SIG-M5 (cell line): ENCODE results near the gene GALNT2.

Source experiments
- DNase-seq: peaks from one replicate; lab custom pipeline; 2025; lab: John Stamatoyannopoulos, UW

Gene GALNT2

GRCh38 chr1:230066466-230067404 is at the start of gene GALNT2:
Gene GALNT2, plus strand, starts transcription at chr1:230067238. Its CDS starts 43 bp downstream, at chr1:230067281.
- DNase-seq: peak; percentile 77

- no peak for DNase-seq
These were observed 46.6 kb upstream of the GALNT2 start for GRCh38 chr1:230020451-230020850.

GRCh38 chr1:230022666-230023380 is 44.2 kb upstream of the GALNT2 start:
- no peak for DNase-seq

GRCh38 chr1:230025686-230026085 is 41.4 kb upstream of the GALNT2 start:
- DNase-seq: no peak

GRCh38 chr1:230026139-230026538 is 40.9 kb upstream of the GALNT2 start:
- no peak for DNase-seq

GRCh38 chr1:230026572-230026971 is 40.5 kb upstream of the GALNT2 start:
- DNase-seq: no peak

- no peak for DNase-seq
These were observed 38.3 kb upstream of the GALNT2 start for GRCh38 chr1:230028602-230029223.

- DNase-seq: no peak
These were observed 37.6 kb upstream of the GALNT2 start for GRCh38 chr1:230029244-230029941.

- no peak for DNase-seq
These were observed 36.8 kb upstream of the GALNT2 start for GRCh38 chr1:230030122-230030821.

- DNase-seq: no peak
These were observed 35.9 kb upstream of the GALNT2 start for GRCh38 chr1:230031131-230031530.

GRCh38 chr1:230032516-230033281 is 34.3 kb upstream of the GALNT2 start:
- no peak for DNase-seq

GRCh38 chr1:230037261-230037660 is 29.8 kb upstream of the GALNT2 start:
- no peak for DNase-seq

- no peak for DNase-seq
These were observed 26.6 kb upstream of the GALNT2 start for GRCh38 chr1:230040440-230040839.

- DNase-seq: no peak
These were observed 24.0 kb upstream of the GALNT2 start for GRCh38 chr1:230043081-230043480.

GRCh38 chr1:230044729-230045128 is 22.3 kb upstream of the GALNT2 start:
- DNase-seq: no peak

- DNase-seq: no peak
These were observed 19.7 kb upstream of the GALNT2 start for GRCh38 chr1:230047114-230047865.

GRCh38 chr1:230048322-230048721 is 18.7 kb upstream of the GALNT2 start:
- no peak for DNase-seq

GRCh38 chr1:230048922-230049321 is 18.1 kb upstream of the GALNT2 start:
- no peak for DNase-seq

GRCh38 chr1:230049731-230050130 is 17.3 kb upstream of the GALNT2 start:
- DNase-seq: no peak
